Right renal cortex interstitium (tissue), 3 donors: ENCODE data around the gene TALDO1. TPM values are rescaled to one million over a fixed set of nuclear protein-coding genes. Genes with fewer than 3 reads are reported as not detected.

Experiments
- DNase-seq, 3 donors: peaks; one replicate each; pipeline ENCODE4 v3.0.0-alpha.2; 2013; ENCODE audit warnings: low read depth in 3 of 3, low spot score in 2 of 3
- polyA plus RNA-seq, 3 donors: library from polyadenylated mRNA; unstranded; fragments of 120-200 nt; gene quantifications; one replicate each; pipeline ENCODE4 v1.2.1, GENCODE V29; 2013; ENCODE audit not compliant: insufficient read length in 3 of 3

Gene TALDO1
- polyA plus RNA-seq, result 100 to 1,000 TPM; 109 to 129 (median 120) TPM

DNA sequence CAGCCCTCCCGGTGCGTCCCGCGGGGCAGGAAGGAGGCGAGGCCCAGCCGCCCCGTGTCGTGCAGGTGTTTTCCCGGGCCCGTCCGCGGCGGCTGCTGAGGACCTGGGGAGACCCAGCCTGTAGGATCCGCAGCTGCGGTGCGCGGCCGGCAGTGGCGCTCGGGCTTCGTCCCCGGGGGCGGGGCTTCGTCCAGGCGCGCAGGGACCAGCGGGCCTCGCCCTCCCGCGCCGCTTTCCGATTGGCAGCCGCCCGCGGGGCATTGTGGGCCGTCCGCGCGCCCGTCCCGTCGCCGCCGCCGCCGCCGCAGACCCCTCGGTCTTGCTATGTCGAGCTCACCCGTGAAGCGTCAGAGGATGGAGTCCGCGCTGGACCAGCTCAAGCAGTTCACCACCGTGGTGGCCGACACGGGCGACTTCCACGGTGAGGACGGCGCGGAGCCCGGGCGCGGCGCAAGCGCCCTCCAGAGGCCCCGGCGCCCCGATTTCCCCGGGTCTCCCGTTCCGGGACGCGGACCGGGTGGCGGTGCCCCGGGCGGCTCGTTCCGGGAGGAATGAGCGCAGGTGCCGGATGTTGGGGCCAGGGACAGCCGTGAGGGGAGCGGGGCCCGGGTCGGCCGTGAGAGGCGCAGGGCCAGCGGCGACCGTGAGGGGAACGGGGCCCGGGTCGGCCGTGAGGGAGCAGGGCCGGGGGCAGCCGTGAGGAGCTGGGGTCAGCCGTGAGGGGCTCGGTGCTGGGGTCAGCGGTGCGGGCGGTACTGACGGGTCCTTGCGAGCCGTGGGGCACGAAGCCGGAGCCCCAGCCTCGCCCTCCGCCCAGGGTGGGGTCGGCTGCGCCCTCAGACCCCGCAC, at the start of gene TALDO1:
TSS of gene TALDO1 (plus strand) at position 307 of the 849 bp plus-strand sequence. CDS start at position 325, 18 bp downstream.
- DNase-seq, result peak in 2 of 3 donors; percentile 71 to 80

DNA sequence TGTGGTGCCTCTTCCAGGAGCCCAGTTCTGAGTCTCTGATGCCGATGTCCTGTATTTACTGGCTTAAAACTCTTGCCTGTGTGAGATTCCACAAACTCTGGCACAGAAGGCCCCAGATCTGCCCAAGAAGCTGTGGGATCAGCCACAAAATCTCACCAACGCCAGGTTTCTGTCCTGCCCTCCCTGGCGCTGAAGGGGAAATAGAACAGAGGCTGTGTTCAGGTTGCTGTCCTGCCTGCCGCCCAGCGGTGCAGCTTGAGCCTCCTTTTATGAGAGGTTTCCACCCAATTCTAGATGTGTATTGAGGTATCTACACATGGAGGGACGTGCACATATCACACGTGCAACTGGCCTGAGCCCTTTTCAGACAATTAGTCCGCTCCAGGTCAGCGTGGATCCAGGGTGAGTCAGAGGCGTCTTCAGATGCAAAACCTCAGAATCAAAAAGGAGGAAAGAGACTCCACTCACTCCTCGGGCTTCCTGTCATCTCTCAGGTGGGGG, 49.4 kb upstream of the TALDO1 start:
- no peak for DNase-seq

DNA sequence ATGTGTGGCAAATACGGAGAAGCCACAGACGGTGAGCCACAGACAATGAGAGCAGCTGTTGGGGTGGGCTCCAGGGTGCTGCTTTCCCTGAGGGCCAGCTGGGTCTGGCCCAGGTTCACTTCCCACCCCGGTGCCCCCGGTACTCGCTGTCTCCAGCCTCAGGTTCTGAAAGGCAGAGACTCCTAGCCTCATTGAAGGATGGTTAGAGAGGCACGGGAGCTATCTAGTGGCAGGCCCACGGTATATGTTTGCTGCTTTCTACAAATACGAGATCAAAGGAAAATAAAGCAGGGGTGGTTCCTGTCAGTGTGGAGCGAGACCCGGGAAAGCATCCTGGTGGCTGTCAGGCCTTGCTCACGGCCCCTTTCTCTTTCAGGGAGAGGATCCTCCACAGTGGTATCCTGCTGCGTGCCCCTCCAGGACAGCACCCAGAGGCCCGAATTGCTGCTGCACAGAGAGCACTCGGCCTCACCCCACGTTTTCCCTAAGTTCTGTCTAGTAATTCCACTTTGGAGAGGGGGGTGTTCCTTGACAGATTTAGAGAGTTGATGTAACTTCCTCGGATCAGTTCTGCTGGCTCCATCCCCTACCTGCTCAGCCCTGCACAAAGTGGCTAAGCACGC, 48.7 kb upstream of the TALDO1 start:
- no peak for DNase-seq

DNA sequence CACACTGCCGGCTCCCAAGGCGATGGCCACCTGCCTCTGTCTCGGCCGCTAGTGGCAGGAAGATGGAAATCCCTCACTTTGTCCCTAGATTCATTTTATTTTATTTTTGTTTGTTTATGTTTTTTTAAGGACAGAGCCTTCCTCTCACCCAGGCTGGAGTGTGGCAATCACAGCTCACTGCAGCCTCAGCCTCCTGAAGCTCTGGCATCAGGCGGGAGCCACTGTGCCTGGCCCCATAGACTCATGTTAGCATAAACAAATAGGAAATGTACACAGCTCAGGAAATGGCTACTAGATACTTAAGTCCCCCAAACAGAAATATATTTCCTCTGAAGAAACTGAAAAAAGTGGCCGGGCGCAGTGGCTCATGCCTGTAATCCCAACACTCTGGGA, 48.2 kb upstream of the TALDO1 start:
- DNase-seq, result no peak

DNA sequence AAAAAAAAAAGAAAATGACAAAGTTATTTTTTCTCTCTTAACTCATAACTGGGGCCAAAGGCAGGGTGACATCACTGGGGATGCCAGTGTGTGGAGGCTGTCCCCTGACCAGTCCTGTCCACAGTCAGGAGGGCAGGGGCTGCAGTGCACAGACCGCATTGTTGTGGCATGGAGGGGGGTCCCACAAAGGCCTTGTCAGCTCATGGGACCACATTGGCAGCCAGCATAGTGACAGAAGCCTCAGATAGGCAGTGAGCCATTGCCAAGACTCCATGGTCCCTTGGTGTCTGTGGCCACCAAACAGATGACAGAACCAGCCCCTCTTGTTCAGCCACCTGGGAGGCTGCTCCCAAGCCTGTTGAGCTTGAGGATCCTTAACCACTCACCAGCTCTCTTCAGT, 47.5 kb upstream of the TALDO1 start:
- DNase-seq, result no peak

DNA sequence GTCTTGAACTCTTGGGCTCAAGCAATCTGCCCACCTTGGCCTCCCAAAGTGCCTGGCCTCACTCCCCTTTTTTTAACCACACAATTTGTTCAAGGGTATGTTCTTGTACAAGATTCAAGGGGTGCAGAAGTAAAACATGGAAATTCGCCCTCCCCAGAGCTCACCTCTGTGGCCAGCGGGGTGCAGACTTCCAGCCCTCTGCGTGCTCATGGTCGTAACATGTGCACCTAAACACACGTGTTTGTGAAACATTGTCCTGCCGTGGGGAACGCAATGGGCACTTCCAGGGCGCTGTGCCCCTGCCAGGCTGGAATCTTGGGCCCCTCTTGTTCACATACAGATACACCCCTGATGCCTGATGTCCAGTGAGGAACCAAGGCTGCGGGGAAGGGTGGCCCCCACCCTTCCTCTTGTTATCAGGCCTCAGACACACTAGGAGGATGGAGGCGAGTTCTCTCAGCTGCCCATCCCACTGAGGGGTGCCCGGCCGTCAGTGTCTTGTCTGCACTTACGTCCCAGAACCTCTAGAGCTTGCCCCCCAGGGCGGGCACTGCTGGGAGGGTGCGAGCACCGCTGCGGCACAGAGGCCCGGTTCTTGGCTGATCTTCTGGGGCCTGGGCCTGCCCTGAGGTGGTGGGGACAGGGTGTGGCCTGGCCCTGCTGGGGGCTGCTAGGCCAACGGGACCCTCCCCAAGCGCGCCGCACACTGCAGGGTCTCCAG, 45.4 kb upstream of the TALDO1 start:
- DNase-seq, result no peak

DNA sequence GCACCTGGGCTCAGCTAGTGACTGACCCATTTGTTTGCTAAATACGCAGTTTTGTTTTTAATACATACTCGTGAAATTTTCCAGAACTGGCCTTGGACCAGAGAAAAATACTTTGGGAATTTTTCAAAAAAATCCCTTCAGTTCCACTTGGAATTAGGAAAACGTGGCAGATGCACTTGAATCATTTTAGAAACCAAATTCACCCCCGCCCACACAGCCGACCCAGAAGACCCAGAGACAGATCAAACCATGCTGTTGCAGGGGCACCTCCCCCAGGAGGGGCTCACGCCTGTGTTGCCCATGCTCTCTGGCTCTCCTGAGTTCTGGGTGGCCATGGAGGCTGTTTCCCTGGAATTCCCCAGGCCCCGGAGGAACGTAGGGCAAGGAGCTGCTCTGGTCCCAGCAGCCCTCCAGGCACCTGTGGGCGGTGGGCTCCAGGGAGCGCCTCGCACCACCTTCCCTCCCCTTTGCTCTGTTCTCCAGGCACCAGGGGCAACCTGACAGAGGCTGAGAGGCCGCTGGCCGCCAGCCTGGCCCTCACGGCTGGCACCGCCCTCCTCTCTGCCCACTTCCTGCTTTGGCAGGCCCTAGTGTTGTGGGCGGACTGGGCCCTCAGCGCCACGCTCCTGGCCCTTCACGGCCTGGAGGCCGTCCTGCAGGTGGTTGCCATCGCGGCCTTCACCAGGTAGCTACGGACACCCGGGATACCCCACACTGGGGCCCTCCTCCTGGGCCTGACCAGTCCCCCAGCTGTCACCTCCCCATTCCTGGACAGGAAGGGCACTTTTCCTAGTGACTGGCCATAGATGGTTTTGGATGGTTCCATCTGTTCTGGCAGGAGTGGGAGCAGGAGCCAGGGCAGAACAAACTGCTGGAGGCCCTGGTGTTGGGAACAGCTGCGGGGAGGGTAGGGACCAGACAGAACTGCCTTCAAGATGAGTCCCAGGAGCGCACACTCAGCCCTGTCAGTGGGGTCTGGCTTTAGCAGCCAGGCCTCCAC, 44.5 kb upstream of the TALDO1 start:
- DNase-seq, result no peak

DNA sequence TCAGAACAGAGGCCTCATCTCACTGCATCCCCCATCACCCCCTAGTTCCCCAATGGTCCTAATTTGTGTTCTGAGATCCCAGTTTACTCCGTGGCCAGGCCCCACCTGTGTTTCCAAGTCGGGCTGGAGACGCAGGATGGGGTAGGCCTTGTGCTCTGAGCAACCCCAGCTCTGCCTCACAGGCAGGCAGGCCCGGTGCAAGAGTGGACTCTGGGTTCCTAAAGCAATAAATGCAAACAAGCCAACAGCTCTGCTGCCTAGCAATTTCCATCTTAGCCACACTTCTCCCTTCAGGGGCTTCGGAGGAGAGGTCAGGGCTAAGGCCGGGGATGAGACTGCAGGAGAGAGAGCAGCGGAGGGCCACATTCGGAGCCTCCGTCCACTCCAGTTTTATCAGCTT, 43.8 kb upstream of the TALDO1 start:
- no peak for DNase-seq

DNA sequence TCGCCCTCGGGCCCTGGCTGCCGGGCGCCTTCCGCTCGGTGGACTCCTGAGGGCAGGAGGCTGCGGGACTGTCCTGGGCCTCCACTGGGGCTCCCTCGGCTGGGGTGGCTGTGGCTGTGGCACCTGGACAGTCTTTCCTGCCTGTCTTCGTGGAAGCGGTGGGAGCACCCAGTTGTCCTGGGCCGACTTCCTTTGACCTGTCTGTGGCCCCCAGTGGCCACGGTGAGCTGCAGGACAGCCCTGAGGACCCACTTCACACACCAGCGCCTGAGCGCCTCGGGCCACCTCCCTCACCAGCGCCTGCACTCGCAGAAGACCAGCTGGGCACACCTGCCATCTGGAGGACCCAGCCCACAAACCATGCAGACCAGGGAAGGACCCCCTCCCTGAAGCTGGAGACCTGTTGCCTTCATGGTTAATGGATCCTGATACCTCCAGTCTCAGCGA, 43.0 kb upstream of the TALDO1 start:
- no peak for DNase-seq

DNA sequence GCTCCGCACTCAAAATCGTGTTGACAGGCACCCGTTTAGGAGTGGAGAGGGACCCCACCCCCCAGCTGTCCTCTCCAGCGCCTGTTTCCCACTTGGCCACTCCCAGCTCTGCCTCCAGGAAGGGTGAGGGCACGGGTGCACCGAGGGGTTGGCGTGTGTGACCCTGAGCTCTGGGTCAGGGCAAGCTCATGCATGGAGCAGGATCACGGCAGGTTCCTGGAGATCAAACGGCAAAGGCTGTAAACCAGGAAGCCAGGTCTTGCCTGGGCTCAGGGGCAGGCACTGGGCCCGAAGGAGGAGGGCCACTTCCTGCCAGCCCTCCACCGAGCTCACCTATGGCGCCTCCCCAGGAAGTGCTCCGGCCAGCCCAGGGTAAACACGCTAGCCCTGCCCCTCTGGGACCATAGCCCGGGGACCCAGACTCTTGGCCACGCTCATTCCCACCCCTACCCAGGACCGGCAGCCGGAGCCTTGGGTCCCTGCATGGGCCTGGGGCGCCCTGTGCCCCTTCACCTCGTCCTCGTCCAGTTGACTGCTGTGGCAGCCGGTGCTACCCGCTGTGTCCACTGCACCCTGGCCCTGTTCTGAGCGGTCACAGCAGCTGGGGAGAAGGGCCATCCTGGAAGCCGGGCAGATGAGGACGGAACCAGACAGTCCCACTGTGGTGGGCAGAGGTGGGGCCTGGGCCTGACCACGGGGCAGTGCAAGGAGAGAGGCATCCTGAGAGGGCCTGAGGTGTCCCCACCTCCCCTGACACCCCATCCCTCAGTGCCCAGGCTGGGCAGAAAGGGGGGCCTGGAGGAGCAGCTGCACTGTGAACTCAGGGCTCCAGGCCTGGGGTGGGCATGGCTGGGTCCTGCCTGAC, 42.3 kb upstream of the TALDO1 start:
- no peak for DNase-seq

DNA sequence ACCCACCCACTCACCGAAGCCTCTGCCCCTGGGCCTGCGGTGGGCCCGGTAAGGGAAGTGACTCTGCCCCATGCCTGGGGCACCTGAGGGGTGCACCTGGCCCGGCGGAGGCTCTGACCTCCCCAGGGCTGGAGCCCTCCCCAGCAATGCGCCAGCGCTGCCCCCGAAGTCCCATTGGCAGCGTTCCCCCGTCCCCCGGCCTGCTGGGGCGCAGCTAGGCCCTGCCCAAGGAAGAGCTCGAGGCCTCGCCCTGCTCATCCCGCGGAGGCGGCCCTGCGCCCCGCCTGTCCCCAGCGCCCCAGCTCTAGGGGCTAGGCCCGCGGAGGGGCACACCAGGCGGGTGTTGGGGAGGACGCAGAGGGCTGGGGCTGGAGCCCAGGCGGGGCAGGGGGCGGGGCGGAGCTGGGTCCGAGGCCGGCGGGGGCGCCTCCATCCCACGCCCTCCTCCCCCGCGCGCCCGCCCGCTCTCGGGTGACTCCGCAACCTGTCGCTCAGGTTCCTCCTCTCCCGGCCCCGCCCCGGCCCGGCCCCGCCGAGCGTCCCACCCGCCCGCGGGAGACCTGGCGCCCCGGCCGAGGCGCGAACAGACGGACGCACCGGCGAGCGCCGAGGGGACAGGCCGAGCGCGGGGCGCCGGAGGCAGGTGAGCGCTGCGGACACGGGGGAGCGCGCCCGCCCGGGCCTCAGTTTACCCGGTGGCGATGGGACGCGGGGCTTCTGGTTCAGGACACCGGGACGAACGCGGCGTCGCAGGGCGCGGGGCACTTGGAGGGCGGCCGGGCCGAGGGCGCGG, 41.4 kb upstream of the TALDO1 start, which contains the start of gene EPS8L2:
TSS of gene EPS8L2 (plus strand) at position 586 of the 793 bp plus-strand sequence. CDS start 3,177 bp downstream, outside the sequence.
- DNase-seq, result no peak

DNA sequence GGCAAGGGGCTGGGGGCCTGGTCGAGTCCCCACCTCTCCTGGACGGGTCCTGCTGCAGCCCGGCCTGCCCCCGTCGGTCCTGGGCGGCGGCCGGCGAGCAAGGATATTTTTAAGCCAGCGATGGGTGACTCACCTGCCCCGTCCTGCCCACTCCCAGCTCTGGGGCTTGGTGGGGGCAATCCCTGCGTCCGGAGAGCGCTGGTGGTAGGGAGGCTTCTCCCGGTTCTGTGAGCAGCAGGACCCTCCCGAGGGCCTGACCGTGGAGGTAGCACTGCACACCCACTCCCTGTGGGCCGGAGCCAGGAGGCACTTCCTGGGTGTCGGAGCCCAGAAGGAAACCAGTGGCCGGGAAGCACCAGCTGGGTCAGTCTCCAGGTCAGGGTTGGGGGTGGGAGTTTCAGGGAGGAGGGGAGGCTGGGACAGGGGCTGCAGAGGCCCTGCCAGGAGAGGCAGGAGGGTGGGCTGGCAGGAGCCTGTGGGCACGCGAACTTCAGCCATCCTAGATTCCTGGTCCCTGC, 40.8 kb upstream of the TALDO1 start:
- no peak for DNase-seq

DNA sequence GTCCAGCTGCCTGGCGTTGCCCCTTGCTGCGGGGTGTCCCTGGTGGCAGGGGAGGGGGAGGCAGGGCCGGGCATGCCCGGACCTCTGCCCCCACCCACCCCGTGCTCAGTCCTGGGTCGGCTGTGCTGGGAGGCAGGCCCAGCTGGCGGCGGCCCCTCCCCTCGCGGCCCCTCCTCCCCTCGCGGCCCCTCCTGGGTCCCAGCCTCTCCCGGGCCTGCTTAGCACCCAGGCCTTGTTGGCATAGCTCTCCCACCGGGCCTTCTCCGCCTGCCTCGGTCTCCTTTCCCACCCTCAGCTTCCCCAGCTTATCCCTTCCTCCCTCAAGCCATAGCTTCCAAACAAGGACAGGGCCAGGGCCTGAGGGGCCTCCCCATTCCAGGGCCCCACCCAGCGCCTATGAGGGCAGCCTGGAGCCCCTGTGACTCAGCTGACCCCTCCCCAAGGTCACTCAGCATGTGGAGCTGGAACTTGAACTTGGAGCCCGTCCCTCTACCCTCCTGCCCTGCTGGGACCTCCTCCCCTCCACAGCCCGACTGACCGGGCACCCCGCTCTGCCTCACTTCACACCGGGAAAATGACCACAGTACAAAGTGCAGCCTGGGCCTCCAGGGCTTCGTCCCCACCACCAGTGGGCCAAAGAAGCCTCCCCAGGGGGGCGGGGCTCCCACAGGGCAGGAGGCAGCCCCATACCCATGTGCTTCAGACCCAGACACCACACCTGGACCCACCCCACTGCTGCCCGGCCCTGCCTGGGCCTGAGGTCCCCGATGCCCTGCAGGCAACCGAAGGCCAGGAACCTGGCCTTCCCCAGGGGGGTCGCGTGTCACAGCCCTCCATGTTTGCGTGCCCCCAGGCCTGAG, 40.1 kb upstream of the TALDO1 start:
- no peak for DNase-seq

DNA sequence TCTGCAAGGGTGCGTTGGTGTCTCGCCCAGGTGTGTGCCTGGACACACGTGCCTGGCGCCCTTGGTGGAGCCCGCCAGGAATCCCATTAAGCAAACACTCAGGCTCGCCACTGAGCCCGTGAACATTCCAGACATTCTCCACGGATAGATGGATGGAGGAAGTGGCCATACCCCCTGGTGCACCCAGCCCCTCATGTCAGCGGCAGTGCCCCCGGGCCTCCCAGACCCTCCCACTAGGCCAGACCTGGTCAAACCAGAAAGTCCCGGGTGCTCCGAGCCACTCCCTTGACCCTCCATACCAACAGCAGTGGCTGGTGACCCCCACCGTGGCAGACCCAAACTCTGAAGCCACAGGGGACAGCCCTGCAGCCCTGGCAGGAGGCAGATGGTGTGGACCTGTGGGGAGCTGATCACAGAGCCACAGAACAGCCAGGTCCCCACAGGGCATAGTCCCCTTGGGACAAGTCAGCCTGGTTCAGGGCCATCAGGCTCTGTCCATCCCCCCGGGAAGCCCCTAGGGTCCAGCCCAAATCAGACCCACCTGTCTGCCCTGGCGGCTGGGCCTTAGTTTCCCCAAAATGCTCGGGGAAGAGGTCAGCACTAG, 39.3 kb upstream of the TALDO1 start:
- no peak for DNase-seq

DNA sequence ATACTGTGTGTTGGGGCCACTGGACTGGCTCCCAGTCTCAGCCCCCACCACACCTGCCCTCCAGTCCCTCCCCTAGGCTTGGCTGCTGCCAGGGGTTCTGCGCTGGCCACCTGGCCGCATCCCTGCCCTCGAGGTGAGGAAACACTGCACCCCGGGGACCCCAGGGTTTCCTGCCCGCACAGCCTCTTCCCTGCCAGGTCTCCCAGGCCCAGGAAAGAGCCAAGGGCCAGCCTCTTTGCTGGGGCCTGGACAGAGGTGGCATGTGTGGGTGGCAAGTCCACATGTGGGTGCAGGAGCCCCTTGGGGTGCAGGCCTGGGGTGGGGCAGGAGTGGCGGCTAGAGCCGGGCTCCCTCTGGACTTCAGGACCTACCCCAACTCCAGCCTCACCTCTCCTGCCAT, 38.8 kb upstream of the TALDO1 start:
- DNase-seq, result no peak
